GM19193 (cell line): ENCODE data around the gene CACNA2D1.

Experiments used
- POLR2A ChIP-seq: IDR thresholded peaks from 4 replicates; pipeline ENCODE4 v1.6.1; 2011; ENCODE audit not compliant: insufficient read depth, insufficient read length; ENCODE audit errors: extremely low read depth

CACNA2D1 gene

GRCh38 chr7:82443547-82444219 lies at the start of gene CACNA2D1:
TSS of gene CACNA2D1 (minus strand) at chr7:82443777.
- no peak for TF ChIP-seq POLR2A

DNA sequence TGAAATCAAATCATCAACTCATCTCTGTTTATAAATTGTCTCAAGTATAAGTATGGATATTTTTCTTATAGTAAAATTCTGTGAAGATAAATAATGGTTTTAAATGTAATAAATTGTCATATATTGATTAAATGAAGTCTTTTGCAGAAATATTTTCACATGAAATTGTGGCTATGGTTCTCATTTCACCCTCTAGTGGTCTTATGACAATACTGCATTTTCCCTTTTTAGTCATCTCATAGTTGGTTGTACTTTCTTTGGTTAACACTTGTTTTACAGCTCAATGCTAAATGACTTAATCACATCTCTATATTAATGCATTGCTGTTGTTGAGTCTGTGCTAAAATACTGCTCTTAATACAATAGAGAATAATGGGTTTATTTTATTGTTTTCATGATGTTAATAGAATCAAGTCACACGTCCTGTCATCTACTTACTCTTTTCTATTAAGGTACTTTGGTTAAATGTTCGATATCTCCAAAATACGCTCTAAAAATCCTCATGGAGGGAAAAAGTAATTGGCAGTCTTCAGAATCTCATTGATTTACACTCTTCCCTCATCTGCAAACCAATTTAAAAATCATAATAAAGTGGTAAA lies 38.0 kb upstream of the CACNA2D1 start:
- no peak for TF ChIP-seq POLR2A

GRCh38 chr7:82477733-82478515 lies 34.3 kb upstream of the CACNA2D1 start:
- TF ChIP-seq POLR2A: no peak

DNA sequence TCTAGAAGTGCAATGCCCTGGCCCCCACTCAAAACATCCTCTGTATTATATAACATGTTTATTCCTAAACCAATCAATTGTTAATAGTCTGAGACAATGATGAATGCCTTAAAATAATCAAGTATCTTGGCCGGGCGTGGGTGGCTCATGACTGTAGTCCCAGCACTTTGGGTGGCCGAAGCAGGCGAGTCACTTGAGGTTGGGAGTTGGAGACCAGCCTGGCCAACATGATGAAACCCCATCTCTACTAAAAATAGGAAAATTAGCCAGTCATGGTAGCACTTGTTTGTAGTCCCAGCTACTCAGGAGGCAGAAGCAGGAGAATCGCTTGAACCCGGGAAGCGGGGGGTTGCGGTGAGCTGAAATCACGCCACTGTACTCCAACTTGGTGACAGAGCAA lies 29.4 kb upstream of the CACNA2D1 start:
- TF ChIP-seq POLR2A: no peak

DNA sequence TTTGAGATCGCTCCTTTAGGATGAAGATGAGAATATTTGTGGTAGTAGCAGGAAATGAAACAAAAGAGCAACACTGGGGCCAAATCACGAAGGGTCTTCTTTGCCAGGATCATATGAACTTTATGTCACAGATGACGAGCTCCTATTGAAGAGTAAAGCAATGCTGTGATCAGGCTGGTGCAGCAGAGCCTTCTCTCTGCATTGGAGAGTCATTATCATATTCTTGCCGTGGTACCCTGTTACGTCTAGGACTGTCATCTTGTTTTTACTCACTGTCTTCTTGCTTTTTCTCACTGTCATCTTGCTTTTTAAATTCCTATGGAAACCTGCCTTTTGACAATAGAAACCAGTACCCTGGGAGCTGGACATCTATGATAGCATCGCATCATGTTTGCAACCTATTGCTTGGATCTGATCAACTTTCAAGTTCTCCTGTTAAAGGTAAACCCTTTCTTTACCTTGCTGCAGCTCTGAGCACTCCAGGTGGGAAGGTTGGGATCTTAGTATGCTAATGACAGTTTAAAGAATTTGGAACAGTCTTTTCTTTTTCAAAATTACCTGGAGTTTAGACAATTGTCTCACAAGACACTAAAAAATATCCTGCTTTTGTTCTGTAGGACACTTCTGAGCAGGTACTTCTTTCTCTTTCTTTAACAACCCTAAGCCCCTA lies 27.9 kb upstream of the CACNA2D1 start:
- no peak for TF ChIP-seq POLR2A

- TF ChIP-seq POLR2A: no peak
Observed at GRCh38 chr7:82469207-82469606, 25.6 kb upstream of the CACNA2D1 start.

GRCh38 chr7:82468435-82468834 lies 24.9 kb upstream of the CACNA2D1 start:
- no peak for TF ChIP-seq POLR2A

DNA sequence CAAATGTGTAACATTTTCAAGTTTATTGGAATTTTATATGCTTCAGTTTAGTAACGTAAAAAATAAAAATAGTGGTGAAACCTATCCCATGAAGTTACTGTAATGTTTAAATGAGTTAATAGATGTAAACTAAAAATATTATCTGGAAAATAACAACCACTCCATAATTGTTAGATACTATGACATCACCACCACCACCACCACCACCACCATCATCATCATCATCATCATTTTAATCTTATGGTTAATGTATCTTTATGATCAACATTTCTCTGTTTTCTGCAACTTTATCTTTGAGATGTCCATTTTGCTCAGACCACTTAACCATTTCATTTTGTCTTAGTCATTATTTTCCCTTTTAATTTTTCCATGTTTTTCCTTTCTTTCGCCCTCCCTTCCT lies 23.4 kb upstream of the CACNA2D1 start:
- no peak for TF ChIP-seq POLR2A

DNA sequence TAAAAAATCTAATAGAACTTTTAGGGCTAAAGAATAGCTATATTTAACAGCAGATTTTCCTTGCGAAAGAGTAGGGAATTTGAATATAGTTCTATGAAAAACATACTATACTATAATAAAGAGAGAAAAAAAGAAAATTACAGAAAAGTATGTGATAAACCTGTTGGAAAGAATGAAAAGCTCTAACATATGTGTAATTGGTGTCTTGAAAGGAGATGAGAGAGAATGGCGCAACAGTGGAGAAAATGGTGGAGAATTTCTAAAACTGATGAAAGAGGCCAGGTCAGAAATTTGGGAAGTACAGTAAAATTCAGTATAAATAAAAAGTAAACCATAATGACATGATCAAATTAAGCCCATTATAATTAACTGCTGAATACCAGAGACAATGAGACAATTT lies 20.8 kb upstream of the CACNA2D1 start:
- no peak for TF ChIP-seq POLR2A

- TF ChIP-seq POLR2A: no peak
Observed at GRCh38 chr7:82455295-82455694, 11.7 kb upstream of the CACNA2D1 start.

GRCh38 chr7:82450759-82451158 lies 7.2 kb upstream of the CACNA2D1 start:
- no peak for TF ChIP-seq POLR2A

DNA sequence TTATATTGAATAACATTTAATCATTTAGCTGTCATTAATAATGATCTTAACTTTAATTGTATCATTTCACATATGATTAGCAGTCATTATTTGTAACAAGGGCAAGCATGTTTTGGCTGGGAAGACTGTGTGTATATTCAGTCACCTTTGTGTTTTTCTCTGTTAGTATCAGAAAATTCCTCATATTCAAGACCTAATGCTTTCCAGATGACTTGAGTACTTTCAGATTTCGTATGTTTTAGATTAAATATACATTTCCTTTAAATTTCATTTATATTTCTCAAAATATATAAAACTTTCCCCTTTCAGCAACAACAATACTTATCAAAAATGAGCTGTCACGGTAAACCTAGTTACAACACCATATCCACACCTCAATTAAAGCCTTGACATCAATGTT lies 6.3 kb upstream of the CACNA2D1 start:
- TF ChIP-seq POLR2A: no peak

DNA sequence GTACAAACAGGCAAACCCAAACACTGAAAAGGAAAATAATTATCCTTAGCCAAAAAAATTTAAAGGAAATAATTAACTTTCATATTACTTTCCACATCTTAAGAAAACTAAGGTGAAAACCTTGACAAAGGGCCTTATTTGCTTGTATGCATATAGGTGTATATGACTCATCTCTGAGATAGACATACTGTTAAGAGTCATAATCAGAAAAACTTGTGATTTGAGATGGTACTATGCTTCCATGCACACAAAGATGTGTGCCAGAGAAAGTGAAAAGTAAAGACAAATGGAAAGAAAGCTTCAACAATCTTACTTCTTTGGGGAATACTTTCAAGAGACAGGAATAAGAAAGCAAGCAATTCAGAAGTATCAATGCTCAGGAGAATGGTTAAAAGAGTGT lies 3.3 kb upstream of the CACNA2D1 start:
- no peak for TF ChIP-seq POLR2A

- no peak for TF ChIP-seq POLR2A
Observed at GRCh38 chr7:82445271-82445670, 1.7 kb upstream of the CACNA2D1 start.

DNA sequence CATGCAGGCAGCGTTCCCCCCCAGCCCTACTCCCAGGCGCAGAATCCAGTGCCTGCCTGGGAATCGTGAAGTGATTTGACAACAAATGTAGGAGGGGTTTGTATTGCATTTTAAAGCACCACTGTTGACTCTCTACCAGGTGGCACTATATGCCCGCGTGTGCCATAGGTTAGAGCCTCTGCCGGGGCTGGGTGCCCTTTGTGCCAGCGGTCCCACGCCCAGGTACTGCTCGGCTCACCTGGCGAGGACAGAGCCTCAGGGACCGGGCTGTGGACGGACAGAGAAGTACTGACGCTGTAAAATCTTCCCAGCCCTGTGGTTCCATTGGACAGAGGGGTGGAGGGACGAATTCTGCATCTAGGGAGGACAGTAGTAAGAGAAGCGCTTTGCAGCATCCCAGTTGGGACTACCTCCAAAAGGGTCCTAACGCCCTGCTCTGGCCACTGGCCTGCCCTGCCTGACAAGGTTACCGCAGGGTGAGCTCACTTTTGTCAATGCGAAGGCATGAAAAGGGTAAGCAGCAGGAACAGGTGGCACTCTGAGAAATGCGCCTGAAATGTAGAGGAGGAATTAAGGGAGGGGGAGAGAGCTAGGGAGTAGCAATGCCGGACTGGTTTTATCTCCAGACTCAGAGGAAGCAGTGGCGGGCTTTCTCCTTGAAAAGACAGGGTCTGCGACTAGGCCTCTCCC lies 788 bp upstream of the CACNA2D1 start:
- TF ChIP-seq POLR2A: no peak
